Small intestine (tissue), 7 donors: ENCODE measurements around the gene ZNF574. TPM values are rescaled to one million over a fixed set of nuclear protein-coding genes. Genes with fewer than 3 reads are reported as not detected.
A peak's percentile ranks its signal among the peaks of the same experiment; 100 is the strongest.

ENCODE experiments used
- DNase-seq, 2 donors: peaks; one replicate each; pipeline versions ENCODE4 v3.0.0 to v3.0.0-alpha.2; 2013
- FAIRE-seq: peaks from 2 replicates; lab custom pipeline; 2012; peaks lifted over from hg19 to GRCh38; lab: Jason Lieb, UNC
- H3K27ac ChIP-seq, 3 donors: one replicate each; pipeline ENCODE4 v1.5.1; 2013; ENCODE audit warnings: low read length in 2 of 3, mild to moderate bottlenecking in 2 of 3, control low read depth in 1 of 3, inconsistent platforms in 1 of 3, low read depth in 1 of 3, moderate library complexity in 1 of 3
- H3K27me3 ChIP-seq, 3 donors: one replicate each; pipeline ENCODE4 v1.6.1; 2013; ENCODE audit warnings: low read length in 3 of 3, inconsistent platforms in 1 of 3; ENCODE audit not compliant: control insufficient read depth in 3 of 3, insufficient read depth in 3 of 3
- H3K36me3 ChIP-seq, 3 donors: one replicate each; pipeline ENCODE4 v1.6.1; 2013; ENCODE audit warnings: low read length in 3 of 3, inconsistent platforms in 1 of 3, low read depth in 1 of 3, mild to moderate bottlenecking in 1 of 3, moderate library complexity in 1 of 3; ENCODE audit not compliant: control insufficient read depth in 3 of 3, insufficient read depth in 2 of 3
- H3K4me1 ChIP-seq, 3 donors: one replicate each; pipeline ENCODE4 v1.6.1; 2013; ENCODE audit warnings: low read length in 2 of 3, inconsistent platforms in 1 of 3, low read depth in 1 of 3, mild to moderate bottlenecking in 1 of 3, moderate library complexity in 1 of 3; ENCODE audit not compliant: control insufficient read depth in 3 of 3, insufficient read depth in 2 of 3
- H3K4me3 ChIP-seq, 3 donors: one replicate each; pipeline ENCODE4 v1.5.1; 2013; ENCODE audit warnings: low read length in 3 of 3, control low read depth in 1 of 3, inconsistent platforms in 1 of 3, low read depth in 1 of 3, mild to moderate bottlenecking in 1 of 3, moderate library complexity in 1 of 3
- H3K9me3 ChIP-seq, 2 donors: one replicate each; pipeline ENCODE4 v1.6.1; 2013; ENCODE audit warnings: low read depth in 1 of 2, low read length in 1 of 2; ENCODE audit not compliant: control insufficient read depth in 2 of 2, insufficient read depth in 1 of 2
- WGBS, 3 donors: extraction: QIAGEN DNeasy Blood & Tissue Kit; methylation state at CpG; one replicate each; pipeline ENCODE4 v1.1.7; 2013; 5-methylcytosine and 5-hydroxymethylcytosine counted together
- polyA plus RNA-seq, 4 donors: library from polyadenylated mRNA; stranded (reverse) in 3 of 4; unstranded in 1 of 4; fragments of 200-250 nt in 3 of 4; fragments of 120-200 nt in 1 of 4; gene quantifications; one replicate each; pipeline versions ENCODE4 v1.2.1 to v1.2.3, GENCODE V29; 2013
- donor health status: healthy with polysubstance abuse.
- donor health status: control.
- donor health status: control.
- donor health status: Bipolar disorder and iron deficiency.
- donor health status: healthy.

ZNF574 gene
- polyA plus RNA-seq, 4 donors: 4.5 to 16.9 (median 7.4) TPM

- WGBS, 3 donors: 69 to 81% (median 77%) methylated on average over 2 of the region's 2 CpGs
- H3K9me3 ChIP-seq: no peaks in the 10 kb centered on the region
- peaks cover 0 to 3% (median 0%) of the 10 kb centered on the region in 3 donors for H3K27me3 ChIP-seq
- H3K36me3 ChIP-seq: no peaks in the 10 kb centered on the region
- FAIRE-seq (no peak), DNase-seq (no peak)
- H3K27ac ChIP-seq: no peak overlapping the region
- no peak overlapping the region for H3K4me3 ChIP-seq
- H3K4me1 ChIP-seq: no peaks in the 10 kb centered on the region
Observed at GRCh38 chr19:42105368-42105767, 29.4 kb downstream of the ZNF574 start.

- 30 to 36% (median 31%) methylated on average over 16 of the region's 16 CpGs for WGBS, 3 donors
Observed at GRCh38 chr19:42108527-42109389, 32.8 kb downstream of the ZNF574 start.

GRCh38 chr19:42109896-42110295 lies 33.9 kb downstream of the ZNF574 start:
- WGBS, 3 donors: 77 to 82% (median 81%) methylated on average over 3 of the region's 3 CpGs
- H3K36me3 ChIP-seq: no peaks in the 10 kb centered on the region
- H3K9me3 ChIP-seq: no peaks in the 10 kb centered on the region
- H3K27me3 ChIP-seq: peaks cover 0 to 7% (median 0%) of the 10 kb centered on the region in 3 donors
- no peak overlapping the region for H3K27ac ChIP-seq
- no peak for FAIRE-seq
- H3K4me1 ChIP-seq: no peaks in the 10 kb centered on the region
- no peak overlapping the region for H3K4me3 ChIP-seq
- DNase-seq: no peak

More at GRCh38 chr19:42108527-42109389, 32.8 kb downstream of the ZNF574 start:
- Histone ChIP-seq H3K4me1 (no peaks in the 10 kb centered on the region), H3K27me3 (peaks cover 0 to 3% (median 0%) of the 10 kb centered on the region in 3 donors), H3K36me3 (no peaks in the 10 kb centered on the region), H3K4me3 (no peak overlapping the region), H3K27ac (no peak overlapping the region), H3K9me3 (no peaks in the 10 kb centered on the region)
- no peak for FAIRE-seq
- peak; percentile 81 to 83 for DNase-seq

- no peaks in the 10 kb centered on the region for H3K36me3 ChIP-seq
- no peak overlapping the region for H3K27ac ChIP-seq
- no peak overlapping the region for H3K4me3 ChIP-seq
- WGBS, 3 donors: 50 to 76% (median 55%) methylated on average over 1 of the region's 1 CpG
- no peaks in the 10 kb centered on the region for H3K9me3 ChIP-seq
- peaks cover 0 to 11% (median 0%) of the 10 kb centered on the region in 3 donors for H3K27me3 ChIP-seq
- DNase-seq: no peak
- FAIRE-seq: no peak
- no peaks in the 10 kb centered on the region for H3K4me1 ChIP-seq
Observed at GRCh38 chr19:42110658-42111057, 34.7 kb downstream of the ZNF574 start.

- Histone ChIP-seq H3K27me3 (peaks cover 0 to 11% (median 0%) of the 10 kb centered on the region in 3 donors), H3K27ac (no peak overlapping the region), H3K4me1 (no peaks in the 10 kb centered on the region), H3K9me3 (no peaks in the 10 kb centered on the region), H3K36me3 (no peaks in the 10 kb centered on the region), H3K4me3 (no peak overlapping the region)
- DNase-seq: no peak
- 72 to 83% (median 73%) methylated on average over 1 of the region's 1 CpG for WGBS, 3 donors
- no peak for FAIRE-seq
Observed at GRCh38 chr19:42111384-42111783, 35.4 kb downstream of the ZNF574 start.

GRCh38 chr19:42111811-42112210 lies 35.8 kb downstream of the ZNF574 start:
- H3K9me3 ChIP-seq: no peaks in the 10 kb centered on the region
- no peak overlapping the region for H3K27ac ChIP-seq
- H3K27me3 ChIP-seq: peaks cover 0 to 11% (median 0%) of the 10 kb centered on the region in 3 donors
- no peaks in the 10 kb centered on the region for H3K4me1 ChIP-seq
- DNase-seq (no peak), FAIRE-seq (no peak)
- H3K36me3 ChIP-seq: no peaks in the 10 kb centered on the region
- WGBS, 3 donors: 79 to 87% (median 80%) methylated on average over 3 of the region's 3 CpGs
- H3K4me3 ChIP-seq: no peak overlapping the region

- WGBS, 3 donors: 50 to 61% (median 60%) methylated on average over 10 of the region's 10 CpGs
- H3K4me3 ChIP-seq: no peak overlapping the region
- no peak for FAIRE-seq
Observed at GRCh38 chr19:42113641-42114348, 37.8 kb downstream of the ZNF574 start.

GRCh38 chr19:42114412-42114811 lies 38.4 kb downstream of the ZNF574 start:
- H3K27ac ChIP-seq: peak overlapping the region in 1 of 3 donors; percentile 69
- no peak overlapping the region for H3K4me3 ChIP-seq
- peaks cover 0 to 11% (median 0%) of the 10 kb centered on the region in 3 donors for H3K27me3 ChIP-seq
- H3K4me1 ChIP-seq: no peaks in the 10 kb centered on the region
- 22 to 48% (median 34%) methylated on average over 7 of the region's 7 CpGs for WGBS, 3 donors
- no peaks in the 10 kb centered on the region for H3K9me3 ChIP-seq
- FAIRE-seq: no peak
- no peaks in the 10 kb centered on the region for H3K36me3 ChIP-seq
- no peak for DNase-seq

More at GRCh38 chr19:42113641-42114348, 37.8 kb downstream of the ZNF574 start:
- Histone ChIP-seq H3K27me3 (peaks cover 0 to 11% (median 0%) of the 10 kb centered on the region in 3 donors), H3K27ac (peak overlapping the region in 1 of 3 donors; percentile 69), H3K4me1 (no peaks in the 10 kb centered on the region), H3K9me3 (no peaks in the 10 kb centered on the region), H3K36me3 (no peaks in the 10 kb centered on the region)
- no peak for DNase-seq
